ENCODE measurements around the gene COL2A1. TPM values are rescaled to one million over a fixed set of nuclear protein-coding genes. Genes with fewer than 3 reads are reported as not detected.

Gene COL2A1
- total RNA-seq, 3 donors from 2014 or later (not counting 1 experiment from before 2014, with no cell fraction given): not detected

DNA sequence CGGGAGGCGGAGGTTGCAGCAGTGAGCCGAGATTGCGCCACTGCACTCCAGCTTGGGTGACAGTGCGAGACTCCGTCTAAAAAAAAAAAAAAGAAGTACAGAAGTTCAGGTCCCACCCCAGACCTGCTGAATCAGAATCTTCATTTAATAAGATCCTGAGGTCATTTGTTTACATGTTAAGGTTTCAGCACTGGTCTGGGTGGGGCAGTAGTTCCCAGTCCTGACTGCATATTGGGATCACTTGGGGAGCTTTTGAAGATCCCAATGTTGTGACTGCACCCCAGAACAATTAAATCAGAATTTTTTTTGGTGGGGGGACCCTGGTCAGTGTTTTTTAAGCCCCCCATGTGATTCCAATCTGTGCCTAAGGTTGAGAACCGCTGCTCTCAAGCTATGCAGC is 11.7 kb upstream of the COL2A1 start:
- peaks cover 9 to 40% of the 10 kb centered on the region in 2 donors for H3K27me3 Mint-ChIP-seq (ENCODE audit: low read depth in 2 of 2)
- no peak for ATAC-seq
- H3K9me3 Mint-ChIP-seq: no peaks in the 10 kb centered on the region
- Histone ChIP-seq H3K27ac (ENCODE audit: low read length) (no peak overlapping the region), H3K36me3 (ENCODE audit: control insufficient read depth, insufficient read depth, low read length) (no peaks in the 10 kb centered on the region), H3K9me3 (ENCODE audit: control insufficient read depth, insufficient read depth, low read length) (no peaks in the 10 kb centered on the region), H3K27me3 (ENCODE audit: control insufficient read depth, insufficient read depth, low read length) (no peaks in the 10 kb centered on the region), H3K4me1 (ENCODE audit: control insufficient read depth, insufficient read depth, low read length) (no peaks in the 10 kb centered on the region), H3K4me3 (ENCODE audit: low read length) (no peak overlapping the region)
- no peak for TF ChIP-seq CTCF (IDR thresholded peaks at IDR 0.05)
- no peak overlapping the region for H3K27ac Mint-ChIP-seq
- no peaks in the 10 kb centered on the region for H3K36me3 Mint-ChIP-seq
- WGBS (ENCODE audit: insufficient coverage): 87% methylated on average over 7 of the region's 7 CpGs
- intact Hi-C loops (cut with micrococcal nuclease): no loop called here
- no peaks in the 10 kb centered on the region for H3K4me1 Mint-ChIP-seq
- no peak for DNase-seq
- no peak overlapping the region for H3K4me3 Mint-ChIP-seq

- no peak overlapping the region for H3K4me3 ChIP-seq (ENCODE audit: low read length)
- no peaks in the 10 kb centered on the region for H3K4me1 Mint-ChIP-seq
- intact Hi-C loops (cut with micrococcal nuclease): no loop called here
- no peak overlapping the region for H3K4me3 Mint-ChIP-seq
- H3K9me3 Mint-ChIP-seq: no peaks in the 10 kb centered on the region
- no peak overlapping the region for H3K27ac Mint-ChIP-seq
- TF ChIP-seq CTCF (IDR thresholded peaks at IDR 0.05): no peak
- no peaks in the 10 kb centered on the region for H3K4me1 ChIP-seq (ENCODE audit: control insufficient read depth, insufficient read depth, low read length)
- no peak for ATAC-seq
- no peak for DNase-seq
- peaks cover 12 to 43% of the 10 kb centered on the region in 2 donors for H3K27me3 Mint-ChIP-seq (ENCODE audit: low read depth in 2 of 2)
- WGBS (ENCODE audit: insufficient coverage): no CpG with 5 or more reads among the region's 1 CpG
- no peaks in the 10 kb centered on the region for H3K36me3 ChIP-seq (ENCODE audit: control insufficient read depth, insufficient read depth, low read length)
- H3K36me3 Mint-ChIP-seq: no peaks in the 10 kb centered on the region
- no peak overlapping the region for H3K27ac ChIP-seq (ENCODE audit: low read length)
- H3K27me3 ChIP-seq (ENCODE audit: control insufficient read depth, insufficient read depth, low read length): no peaks in the 10 kb centered on the region
- no peaks in the 10 kb centered on the region for H3K9me3 ChIP-seq (ENCODE audit: control insufficient read depth, insufficient read depth, low read length)
Measured at GRCh38 chr12:48015129-48015528, 10.9 kb upstream of the COL2A1 start.

GRCh38 chr12:48013287-48013686 is 9.0 kb upstream of the COL2A1 start:
- H3K4me1 ChIP-seq (ENCODE audit: control insufficient read depth, insufficient read depth, low read length): no peaks in the 10 kb centered on the region
- intact Hi-C loops (cut with micrococcal nuclease): no loop called here
- no peaks in the 10 kb centered on the region for H3K9me3 Mint-ChIP-seq
- no peaks in the 10 kb centered on the region for H3K9me3 ChIP-seq (ENCODE audit: control insufficient read depth, insufficient read depth, low read length)
- ATAC-seq: no peak
- WGBS (ENCODE audit: insufficient coverage): 59% methylated on average over 2 of the region's 2 CpGs
- H3K27ac Mint-ChIP-seq: no peak overlapping the region
- H3K4me1 Mint-ChIP-seq: no peaks in the 10 kb centered on the region
- peaks cover 19 to 47% of the 10 kb centered on the region in 2 donors for H3K27me3 Mint-ChIP-seq (ENCODE audit: low read depth in 2 of 2)
- H3K4me3 Mint-ChIP-seq: no peak overlapping the region
- H3K27ac ChIP-seq (ENCODE audit: low read length): no peak overlapping the region
- no peaks in the 10 kb centered on the region for H3K36me3 Mint-ChIP-seq
- H3K36me3 ChIP-seq (ENCODE audit: control insufficient read depth, insufficient read depth, low read length): no peaks in the 10 kb centered on the region
- no peak for TF ChIP-seq CTCF (IDR thresholded peaks at IDR 0.05)
- DNase-seq: no peak
- no peak overlapping the region for H3K4me3 ChIP-seq (ENCODE audit: low read length)
- H3K27me3 ChIP-seq (ENCODE audit: control insufficient read depth, insufficient read depth, low read length): peaks cover 3% of the 10 kb centered on the region

GRCh38 chr12:48012070-48012469 is 7.8 kb upstream of the COL2A1 start:
- H3K36me3 Mint-ChIP-seq: no peaks in the 10 kb centered on the region
- H3K4me1 Mint-ChIP-seq: no peaks in the 10 kb centered on the region
- intact Hi-C loops (cut with micrococcal nuclease): no loop called here
- no peak overlapping the region for H3K27ac Mint-ChIP-seq
- 88% methylated on average over 6 of the region's 8 CpGs for WGBS (ENCODE audit: insufficient coverage)
- no peaks in the 10 kb centered on the region for H3K36me3 ChIP-seq (ENCODE audit: control insufficient read depth, insufficient read depth, low read length)
- no peaks in the 10 kb centered on the region for H3K4me1 ChIP-seq (ENCODE audit: control insufficient read depth, insufficient read depth, low read length)
- no peak overlapping the region for H3K4me3 Mint-ChIP-seq
- H3K9me3 Mint-ChIP-seq: no peaks in the 10 kb centered on the region
- H3K27me3 Mint-ChIP-seq (ENCODE audit: low read depth in 2 of 2): peaks cover 28 to 56% of the 10 kb centered on the region in 2 donors
- no peak for ATAC-seq
- no peak for DNase-seq
- no peaks in the 10 kb centered on the region for H3K9me3 ChIP-seq (ENCODE audit: control insufficient read depth, insufficient read depth, low read length)
- H3K27ac ChIP-seq (ENCODE audit: low read length): no peak overlapping the region
- H3K4me3 ChIP-seq (ENCODE audit: low read length): no peak overlapping the region
- TF ChIP-seq CTCF (IDR thresholded peaks at IDR 0.05): no peak
- peaks cover 3% of the 10 kb centered on the region for H3K27me3 ChIP-seq (ENCODE audit: control insufficient read depth, insufficient read depth, low read length)
